ENCODE data around the gene ACTR1B.

- TF ChIP-seq POLR2A (IDR thresholded peaks at IDR 0.05; ENCODE audit: low read depth, low read length) (no peak), CTCF (conservative IDR thresholded peaks at IDR 0.05; ENCODE audit: low read depth, low read length) (no peak), SMC3 (IDR thresholded peaks at IDR 0.05; ENCODE audit: low read depth, low read length) (no peak)
These were observed 19.7 kb downstream of the ACTR1B start for GRCh38 chr2:97644023-97644717.
